HepG2 (cell line): ENCODE measurements around the gene NDUFB10. TPM values are rescaled to one million over a fixed set of nuclear protein-coding genes. Genes with fewer than 3 reads are reported as not detected.

Experiments used
- ATAC-seq: fragments of 200-7000 bp; cut with Tn5 transposase; 3 replicates; pipeline ENCODE4 v1.9.1; 2020; ENCODE audit warnings: mild to moderate bottlenecking, moderate library complexity
- BruUV-seq: library from RNA; stranded (reverse); fragments of 400-500 nt; replicated peaks from 2 replicates; lab custom pipeline; 2021; lab: Mats Ljungman, UMichigan
- CTCF ChIA-PET: fragments of 300-600 bp; formaldehyde crosslinking; extraction: SDS; loops from one replicate; lab custom pipeline; 2021; ENCODE audit warnings: low total read pairs, inconsistent platforms, low intra/inter-chr PET ratio; lab: Yijun Ruan, JAX
- POLR2A ChIA-PET: fragments of 350-600 bp; sonication (Branson Sonifier 250); formaldehyde crosslinking; loops from one replicate; lab custom pipeline; 2020; ENCODE audit warnings: antibody characterized with exemption, inconsistent platforms; lab: Yijun Ruan, JAX
- DNase-seq: peaks from one replicate; pipeline ENCODE4 v3.0.0-alpha.2; 2015; ENCODE audit warnings: low spot score
- FAIRE-seq: peaks from 3 replicates; lab custom pipeline; 2011; peaks lifted over from hg19 to GRCh38; lab: Jason Lieb, UNC
- H2AFZ ChIP-seq: one replicate; pipeline ENCODE4 v1.6.1; 2011; ENCODE audit warnings: low read length, inconsistent platforms
- H3K27ac ChIP-seq: fragments of 300-600 bp; 3 replicates; pipeline ENCODE4 v1.8.0; 2011; ENCODE audit warnings: mixed run types, mild to moderate bottlenecking, mixed read lengths, low read length, inconsistent platforms; ENCODE audit not compliant: insufficient read depth; ENCODE audit errors: extremely low read length
- H3K27me3 ChIP-seq, 2 experiments: fragments of 200-600 bp in 1 of 2; 2 replicates in 1 of 2; 3 replicates in 1 of 2; pipeline versions ENCODE4 v1.6.0 to v1.8.0; 2011; ENCODE audit warnings: low read length in 2 of 2, mild to moderate bottlenecking in 2 of 2, moderate library complexity in 2 of 2, inconsistent platforms in 1 of 2; ENCODE audit not compliant: insufficient read depth in 2 of 2, control insufficient read depth in 1 of 2
- H3K36me3 ChIP-seq, 2 experiments: fragments of 200-600 bp in 1 of 2; replicated peaks in 1 of 2; 2 replicates in 1 of 2; 3 replicates in 1 of 2; pipeline versions ENCODE4 v1.5.1 to v1.8.0; 2011; ENCODE audit warnings: low read length in 2 of 2, inconsistent platforms in 1 of 2; ENCODE audit not compliant: insufficient read depth in 2 of 2, control insufficient read depth in 1 of 2
- H3K4me1 ChIP-seq: 2 replicates; pipeline ENCODE4 v1.5.1; 2012; ENCODE audit warnings: low read length, inconsistent platforms; ENCODE audit not compliant: insufficient read depth
- H3K4me2 ChIP-seq: 2 replicates; pipeline ENCODE4 v1.6.0; 2011; ENCODE audit warnings: low read depth, low read length, inconsistent platforms
- H3K4me3 ChIP-seq, 3 experiments: fragments of 200-600 bp in 1 of 3; sonication (generic), shearing (Covaris generic) in 1 of 3; replicated peaks in 1 of 3; 2 replicates each; pipeline ENCODE4 v1.5.1; 2011 to 2016; ENCODE audit warnings: low read length in 3 of 3, inconsistent platforms in 2 of 3, low read depth in 2 of 3, mild to moderate bottlenecking in 2 of 3, control low read depth in 1 of 3, mixed read lengths in 1 of 3; ENCODE audit not compliant: insufficient read depth in 1 of 3
- H3K79me2 ChIP-seq: one replicate; pipeline ENCODE4 v1.6.1; 2011; ENCODE audit warnings: low read length, inconsistent platforms; ENCODE audit not compliant: insufficient read depth
- H3K9ac ChIP-seq: 2 replicates; pipeline ENCODE4 v1.6.0; 2011; ENCODE audit warnings: mild to moderate bottlenecking, low read depth, low read length, inconsistent platforms; ENCODE audit not compliant: insufficient read depth
- H3K9me3 ChIP-seq: 2 replicates; pipeline ENCODE4 v1.5.1; 2012; ENCODE audit warnings: mild to moderate bottlenecking, low read length
- H4K20me1 ChIP-seq: 2 replicates; pipeline ENCODE4 v1.6.0; 2011; ENCODE audit warnings: inconsistent platforms, mild to moderate bottlenecking, low read length, moderate library complexity; ENCODE audit not compliant: insufficient read depth
- FIP1L1 ChIP-seq: fragments of 200-400 bp; formaldehyde crosslinking; IDR thresholded peaks from 2 replicates; pipeline ENCODE4 v1.6.1; 2018; ENCODE audit warnings: low read depth, mild to moderate bottlenecking, low read length, moderate library complexity, borderline replicate concordance; ENCODE audit not compliant: insufficient read depth
- HOXA3 ChIP-seq: sonication (generic); formaldehyde crosslinking; IDR thresholded peaks from 2 replicates; pipeline ENCODE4 v1.5.0; 2020; ENCODE audit warnings: missing genetic modification reagents
- MBNL3 ChIP-seq: fragments of 250-450 bp; sonication (Bioruptor Pico); conservative IDR thresholded peaks from 2 replicates; pipeline ENCODE4 v1.8.0; 2022; ENCODE audit warnings: mild to moderate bottlenecking, inconsistent platforms
- ZBTB8A ChIP-seq: sonication (generic); formaldehyde crosslinking; IDR thresholded peaks from 2 replicates; pipeline ENCODE4 v1.4.0; 2020; ENCODE audit warnings: mild to moderate bottlenecking, low read depth, missing genetic modification reagents, borderline replicate concordance
- ZNF329 ChIP-seq: sonication (generic); formaldehyde crosslinking; IDR thresholded peaks from 2 replicates; pipeline ENCODE4 v1.9.0; 2021; ENCODE audit warnings: low read depth, mild to moderate bottlenecking, missing genetic modification reagents
- ZNF644 ChIP-seq: IDR thresholded peaks from 2 replicates; pipeline ENCODE4 v1.6.1; 2016; ENCODE audit warnings: low read depth
- WGBS: methylation state at CpG from one replicate; pipeline ENCODE4 v1.1.6; 2017; ENCODE audit warnings: low lambda C conversion rate; 5-methylcytosine and 5-hydroxymethylcytosine counted together
- in situ Hi-C: cut with HindIII; loops from 2 replicates; pipeline ENCODE4 v1.10.0; 2017; ENCODE audit warnings: low pct_unique_long_range_greater_than_20kb; ENCODE audit not compliant: extremely low pct_ligation_motif_present
- intact Hi-C: fragments of 100-400 bp; cut with micrococcal nuclease; formaldehyde crosslinking; loops from one replicate; pipeline ENCODE4 v1.10.0; 2022; ENCODE audit not compliant: unreplicated experiment
- polyA plus RNA-seq, 8 experiments: library from polyadenylated mRNA; depleted of rRNA in 3 of 8; stranded (reverse) in 7 of 8; unstranded in 1 of 8; fragments of >200 nt; fragmentation: Illumina TruSeq in 4 of 8; extraction: Trizol in 4 of 8; gene quantifications; 2 replicates each; pipeline versions ENCODE4 v1.2.1 to v1.2.3, GENCODE V29; 2011 to 2016; ENCODE audit warnings: low read depth in 4 of 8, missing spikeins in 1 of 8, mixed read lengths in 1 of 8; ENCODE audit not compliant: insufficient read depth in 1 of 8
- total RNA-seq, 5 experiments: library from RNA; depleted of rRNA; stranded (reverse); fragments of >200 nt; fragmentation: Illumina TruSeq; extraction: Trizol; gene quantifications; 2 replicates each; pipeline ENCODE4 v1.2.3, GENCODE V29; 2016; ENCODE audit warnings: low read depth in 1 of 5
- TF ChIP-seq, protein P1 (sequence below): sonication (generic); formaldehyde crosslinking; IDR thresholded peaks from 2 replicates; pipeline ENCODE4 v1.5.1; 2020; ENCODE audit warnings: missing genetic modification reagents, mild to moderate bottlenecking, borderline replicate concordance
- TF ChIP-seq, protein P2 (sequence below): sonication (generic); formaldehyde crosslinking; IDR thresholded peaks from 2 replicates; pipeline ENCODE4 v1.4.0; 2020; ENCODE audit warnings: missing genetic modification reagents
- TF ChIP-seq, protein P3 (sequence below): IDR thresholded peaks from 2 replicates; pipeline ENCODE4 v1.6.1; 2018; ENCODE audit warnings: missing genetic modification reagents, mild to moderate bottlenecking, missing compliant biosample characterization
- TF ChIP-seq, protein P4 (sequence below): IDR thresholded peaks from 2 replicates; pipeline ENCODE4 v1.4.0; 2020; ENCODE audit warnings: mild to moderate bottlenecking, missing genetic modification reagents
- TF ChIP-seq, protein P5 (sequence below): sonication (generic); formaldehyde crosslinking; IDR thresholded peaks from 2 replicates; pipeline ENCODE4 v1.5.0; 2020; ENCODE audit warnings: mild to moderate bottlenecking, missing genetic modification reagents, borderline replicate concordance

NDUFB10 gene
- total and polyA plus RNA-seq, 2 of the 13 experiments (the other 11 are each of a cell fraction or from before 2014, with no cell fraction given), result 68.6 to 157 TPM

DNA sequence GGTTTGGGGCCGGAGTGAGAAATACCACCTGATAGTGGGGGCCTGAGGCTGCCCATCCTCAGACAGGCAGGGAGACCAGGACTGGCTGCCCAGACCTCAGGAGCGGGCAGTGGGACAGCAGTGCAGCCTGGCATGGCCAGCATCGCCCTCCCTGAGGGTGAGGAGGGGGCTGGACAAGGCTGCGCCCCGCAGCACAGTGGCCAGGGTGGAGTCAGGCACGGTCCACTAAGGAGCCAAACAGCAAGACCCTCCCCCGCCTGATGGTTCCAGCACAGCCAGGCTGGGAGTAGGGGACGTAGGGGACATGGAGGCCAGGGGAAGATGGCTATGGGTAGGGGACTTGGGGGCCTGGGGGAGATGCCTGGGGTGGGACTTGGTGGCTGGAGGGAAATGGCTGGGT, 47.0 kb downstream of the NDUFB10 start:
- no peak overlapping the region for H3K4me2 ChIP-seq
- CTCF ChIA-PET, result no interaction called here
- H3K79me2 ChIP-seq, result peaks cover 52% of the 10 kb centered on the region
- TF ChIP-seq ZBTB8A (CRISPR knock-in tag) (no peak), HOXA3 (CRISPR knock-in tag) (no peak), FIP1L1 (no peak), MBNL3 (CRISPR knock-in tag) (no peak), ZNF644 (CRISPR knock-in tag) (no peak), ZNF329 (CRISPR knock-in tag) (no peak)
- TF ChIP-seq, protein P1, sequence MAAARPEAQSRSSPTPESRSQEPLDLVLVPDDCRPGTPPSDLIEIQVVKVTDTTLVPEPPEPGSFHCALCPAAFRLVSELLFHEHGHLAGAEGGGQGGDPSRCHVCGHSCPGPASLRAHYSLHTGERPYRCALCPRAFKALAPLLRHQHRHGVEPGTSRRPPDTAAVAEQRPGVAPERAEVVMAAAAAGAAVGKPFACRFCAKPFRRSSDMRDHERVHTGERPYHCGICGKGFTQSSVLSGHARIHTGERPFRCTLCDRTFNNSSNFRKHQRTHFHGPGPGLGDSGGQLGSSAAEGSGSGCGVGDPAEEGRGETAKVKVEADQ (CRISPR knock-in tag), result no peak
- TF ChIP-seq, protein P2, sequence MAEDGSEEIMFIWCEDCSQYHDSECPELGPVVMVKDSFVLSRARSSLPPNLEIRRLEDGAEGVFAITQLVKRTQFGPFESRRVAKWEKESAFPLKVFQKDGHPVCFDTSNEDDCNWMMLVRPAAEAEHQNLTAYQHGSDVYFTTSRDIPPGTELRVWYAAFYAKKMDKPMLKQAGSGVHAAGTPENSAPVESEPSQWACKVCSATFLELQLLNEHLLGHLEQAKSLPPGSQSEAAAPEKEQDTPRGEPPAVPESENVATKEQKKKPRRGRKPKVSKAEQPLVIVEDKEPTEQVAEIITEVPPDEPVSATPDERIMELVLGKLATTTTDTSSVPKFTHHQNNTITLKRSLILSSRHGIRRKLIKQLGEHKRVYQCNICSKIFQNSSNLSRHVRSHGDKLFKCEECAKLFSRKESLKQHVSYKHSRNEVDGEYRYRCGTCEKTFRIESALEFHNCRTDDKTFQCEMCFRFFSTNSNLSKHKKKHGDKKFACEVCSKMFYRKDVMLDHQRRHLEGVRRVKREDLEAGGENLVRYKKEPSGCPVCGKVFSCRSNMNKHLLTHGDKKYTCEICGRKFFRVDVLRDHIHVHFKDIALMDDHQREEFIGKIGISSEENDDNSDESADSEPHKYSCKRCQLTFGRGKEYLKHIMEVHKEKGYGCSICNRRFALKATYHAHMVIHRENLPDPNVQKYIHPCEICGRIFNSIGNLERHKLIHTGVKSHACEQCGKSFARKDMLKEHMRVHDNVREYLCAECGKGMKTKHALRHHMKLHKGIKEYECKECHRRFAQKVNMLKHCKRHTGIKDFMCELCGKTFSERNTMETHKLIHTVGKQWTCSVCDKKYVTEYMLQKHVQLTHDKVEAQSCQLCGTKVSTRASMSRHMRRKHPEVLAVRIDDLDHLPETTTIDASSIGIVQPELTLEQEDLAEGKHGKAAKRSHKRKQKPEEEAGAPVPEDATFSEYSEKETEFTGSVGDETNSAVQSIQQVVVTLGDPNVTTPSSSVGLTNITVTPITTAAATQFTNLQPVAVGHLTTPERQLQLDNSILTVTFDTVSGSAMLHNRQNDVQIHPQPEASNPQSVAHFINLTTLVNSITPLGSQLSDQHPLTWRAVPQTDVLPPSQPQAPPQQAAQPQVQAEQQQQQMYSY (CRISPR knock-in tag), result no peak
- TF ChIP-seq, protein P3, sequence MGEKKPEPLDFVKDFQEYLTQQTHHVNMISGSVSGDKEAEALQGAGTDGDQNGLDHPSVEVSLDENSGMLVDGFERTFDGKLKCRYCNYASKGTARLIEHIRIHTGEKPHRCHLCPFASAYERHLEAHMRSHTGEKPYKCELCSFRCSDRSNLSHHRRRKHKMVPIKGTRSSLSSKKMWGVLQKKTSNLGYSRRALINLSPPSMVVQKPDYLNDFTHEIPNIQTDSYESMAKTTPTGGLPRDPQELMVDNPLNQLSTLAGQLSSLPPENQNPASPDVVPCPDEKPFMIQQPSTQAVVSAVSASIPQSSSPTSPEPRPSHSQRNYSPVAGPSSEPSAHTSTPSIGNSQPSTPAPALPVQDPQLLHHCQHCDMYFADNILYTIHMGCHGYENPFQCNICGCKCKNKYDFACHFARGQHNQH (CRISPR knock-in tag), result no peak
- TF ChIP-seq, protein P4, sequence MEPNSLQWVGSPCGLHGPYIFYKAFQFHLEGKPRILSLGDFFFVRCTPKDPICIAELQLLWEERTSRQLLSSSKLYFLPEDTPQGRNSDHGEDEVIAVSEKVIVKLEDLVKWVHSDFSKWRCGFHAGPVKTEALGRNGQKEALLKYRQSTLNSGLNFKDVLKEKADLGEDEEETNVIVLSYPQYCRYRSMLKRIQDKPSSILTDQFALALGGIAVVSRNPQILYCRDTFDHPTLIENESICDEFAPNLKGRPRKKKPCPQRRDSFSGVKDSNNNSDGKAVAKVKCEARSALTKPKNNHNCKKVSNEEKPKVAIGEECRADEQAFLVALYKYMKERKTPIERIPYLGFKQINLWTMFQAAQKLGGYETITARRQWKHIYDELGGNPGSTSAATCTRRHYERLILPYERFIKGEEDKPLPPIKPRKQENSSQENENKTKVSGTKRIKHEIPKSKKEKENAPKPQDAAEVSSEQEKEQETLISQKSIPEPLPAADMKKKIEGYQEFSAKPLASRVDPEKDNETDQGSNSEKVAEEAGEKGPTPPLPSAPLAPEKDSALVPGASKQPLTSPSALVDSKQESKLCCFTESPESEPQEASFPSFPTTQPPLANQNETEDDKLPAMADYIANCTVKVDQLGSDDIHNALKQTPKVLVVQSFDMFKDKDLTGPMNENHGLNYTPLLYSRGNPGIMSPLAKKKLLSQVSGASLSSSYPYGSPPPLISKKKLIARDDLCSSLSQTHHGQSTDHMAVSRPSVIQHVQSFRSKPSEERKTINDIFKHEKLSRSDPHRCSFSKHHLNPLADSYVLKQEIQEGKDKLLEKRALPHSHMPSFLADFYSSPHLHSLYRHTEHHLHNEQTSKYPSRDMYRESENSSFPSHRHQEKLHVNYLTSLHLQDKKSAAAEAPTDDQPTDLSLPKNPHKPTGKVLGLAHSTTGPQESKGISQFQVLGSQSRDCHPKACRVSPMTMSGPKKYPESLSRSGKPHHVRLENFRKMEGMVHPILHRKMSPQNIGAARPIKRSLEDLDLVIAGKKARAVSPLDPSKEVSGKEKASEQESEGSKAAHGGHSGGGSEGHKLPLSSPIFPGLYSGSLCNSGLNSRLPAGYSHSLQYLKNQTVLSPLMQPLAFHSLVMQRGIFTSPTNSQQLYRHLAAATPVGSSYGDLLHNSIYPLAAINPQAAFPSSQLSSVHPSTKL (CRISPR knock-in tag), result no peak
- TF ChIP-seq, protein P5, sequence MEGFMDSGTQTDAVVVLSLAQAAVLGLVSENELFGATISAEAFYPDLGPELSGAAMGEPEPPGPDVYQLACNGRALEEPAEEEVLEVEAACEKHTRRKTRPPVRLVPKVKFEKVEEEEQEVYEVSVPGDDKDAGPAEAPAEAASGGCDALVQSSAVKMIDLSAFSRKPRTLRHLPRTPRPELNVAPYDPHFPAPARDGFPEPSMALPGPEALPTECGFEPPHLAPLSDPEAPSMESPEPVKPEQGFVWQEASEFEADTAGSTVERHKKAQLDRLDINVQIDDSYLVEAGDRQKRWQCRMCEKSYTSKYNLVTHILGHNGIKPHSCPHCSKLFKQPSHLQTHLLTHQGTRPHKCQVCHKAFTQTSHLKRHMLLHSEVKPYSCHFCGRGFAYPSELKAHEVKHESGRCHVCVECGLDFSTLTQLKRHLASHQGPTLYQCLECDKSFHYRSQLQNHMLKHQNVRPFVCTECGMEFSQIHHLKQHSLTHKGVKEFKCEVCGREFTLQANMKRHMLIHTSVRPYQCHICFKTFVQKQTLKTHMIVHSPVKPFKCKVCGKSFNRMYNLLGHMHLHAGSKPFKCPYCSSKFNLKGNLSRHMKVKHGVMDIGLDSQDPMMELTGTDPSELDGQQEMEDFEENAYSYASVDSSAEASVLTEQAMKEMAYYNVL (CRISPR knock-in tag), result no peak

More for the DNA sequence above, 47.0 kb downstream of the NDUFB10 start:
- Histone ChIP-seq H3K36me3 (peaks cover 11 to 22% of the 10 kb centered on the region in 2 experiments; a peak in 4 of 5 replicates), H3K4me1 (peaks cover 57% of the 10 kb centered on the region), H2AFZ (no peak overlapping the region), H3K9ac (no peak overlapping the region), H3K27ac (no peak overlapping the region), H3K4me3 (no peak overlapping the region), H4K20me1 (peaks cover 18% of the 10 kb centered on the region; the same call in 1 of the 2 replicates), H3K9me3 (no peaks in the 10 kb centered on the region), H3K27me3 (no peaks in the 10 kb centered on the region)
- no peak for DNase-seq
- intact Hi-C loops, result no loop called here
- no TSS peak for BruUV-seq
- in situ Hi-C loops, result no loop called here
- no peak for ATAC-seq
- POLR2A ChIA-PET, result no interaction called here
- WGBS, result 95% methylated on average over 7 of the region's 8 CpGs
- FAIRE-seq, result no peak
